Activated CD4-positive, alpha-beta T cell treated with anti-CD3 and anti-CD28 coated beads, Interleukin-2, amount 50 U/mL, for 4 hours (primary cell): ENCODE data around the gene TRAF7.
"Not testable (repeated sequence)": the region's sequence is repeated elsewhere in the genome, so short reads cannot be mapped to it uniquely, and the experiment has no call there.

Experiments
- DNase-seq, 2 experiments: peaks; one replicate each; pipeline ENCODE4 v3.0.0-alpha.2; 2020

TRAF7 gene

DNA sequence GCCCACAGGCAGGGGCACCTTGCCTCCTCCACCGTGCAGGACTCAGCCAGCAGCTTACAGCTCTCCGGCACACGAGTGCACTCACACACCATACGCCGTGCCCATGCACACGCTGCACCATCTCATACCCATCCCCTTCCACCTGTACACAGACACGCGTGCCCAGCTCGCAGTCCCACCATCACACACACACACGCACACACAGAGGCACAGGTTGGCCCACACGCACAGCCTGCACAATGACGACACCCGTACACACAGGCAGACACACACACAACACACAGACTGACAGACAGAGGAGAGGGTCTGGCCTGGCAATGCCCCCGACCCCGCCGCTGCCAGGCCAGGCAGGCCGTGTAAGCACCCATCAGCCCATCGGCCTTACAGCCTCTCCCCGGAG, 28.8 kb downstream of the TRAF7 start:
- DNase-seq, result no peak

DNA sequence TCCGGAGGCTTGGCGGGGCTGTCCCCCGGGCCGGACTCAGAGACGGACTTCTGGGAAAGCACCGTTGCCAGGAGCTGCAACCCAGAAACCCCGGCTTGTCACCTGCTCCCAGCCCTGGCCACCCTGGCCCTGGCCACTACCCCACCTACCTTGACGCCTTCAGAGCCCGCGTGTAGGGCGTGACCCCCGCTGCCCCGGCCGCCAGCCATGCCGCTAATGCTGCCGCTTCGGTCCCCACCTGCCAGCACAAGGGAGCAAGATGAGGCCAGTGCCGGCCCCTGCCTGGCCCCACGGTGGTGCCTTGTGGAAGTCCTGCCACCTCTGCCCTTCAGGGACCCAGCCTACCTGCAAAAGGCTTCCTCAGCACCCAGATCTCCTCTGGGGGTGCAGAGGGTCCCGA, 29.4 kb downstream of the TRAF7 start:
- DNase-seq, result no peak

DNA sequence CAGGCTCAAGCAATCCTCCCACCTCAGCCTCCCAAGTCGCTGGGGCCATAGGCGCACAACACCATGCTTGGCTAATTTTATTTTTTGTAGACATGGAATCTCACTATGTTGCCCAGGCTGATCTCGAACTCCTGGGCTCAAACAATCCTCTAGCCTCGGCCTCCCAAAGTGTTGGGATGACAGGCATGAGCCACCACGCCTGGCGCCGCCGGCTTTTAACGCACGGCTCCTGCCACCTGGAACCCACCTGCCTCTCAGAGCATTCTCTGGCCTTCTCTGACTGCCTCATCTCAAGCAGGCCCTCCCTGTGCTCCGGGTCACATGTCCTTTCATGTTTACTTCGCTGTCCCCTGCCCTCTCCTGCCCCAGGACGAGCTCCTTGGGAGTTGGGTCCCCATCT, 30.5 kb downstream of the TRAF7 start:
- DNase-seq, result no peak

DNA sequence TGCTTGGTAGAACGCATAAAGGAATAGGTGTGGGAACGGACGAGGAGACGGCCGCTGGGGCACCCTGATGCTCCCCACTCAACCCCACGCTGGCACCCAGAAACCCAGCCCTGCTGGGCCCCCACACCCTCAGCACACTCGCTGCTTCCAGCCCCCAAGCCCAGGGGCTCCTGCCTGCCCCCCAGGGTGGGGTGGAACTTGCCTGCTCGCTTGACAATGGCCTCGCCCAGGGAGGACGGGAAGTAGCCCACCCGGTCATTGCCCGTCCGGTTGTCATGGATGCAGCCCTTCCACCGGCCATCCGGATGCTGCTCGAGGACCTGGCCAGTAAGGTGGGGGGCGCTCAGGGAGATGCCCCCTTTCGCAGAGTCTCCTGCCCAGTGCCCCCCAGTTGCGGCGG, 30.9 kb downstream of the TRAF7 start:
- no peak for DNase-seq

DNA sequence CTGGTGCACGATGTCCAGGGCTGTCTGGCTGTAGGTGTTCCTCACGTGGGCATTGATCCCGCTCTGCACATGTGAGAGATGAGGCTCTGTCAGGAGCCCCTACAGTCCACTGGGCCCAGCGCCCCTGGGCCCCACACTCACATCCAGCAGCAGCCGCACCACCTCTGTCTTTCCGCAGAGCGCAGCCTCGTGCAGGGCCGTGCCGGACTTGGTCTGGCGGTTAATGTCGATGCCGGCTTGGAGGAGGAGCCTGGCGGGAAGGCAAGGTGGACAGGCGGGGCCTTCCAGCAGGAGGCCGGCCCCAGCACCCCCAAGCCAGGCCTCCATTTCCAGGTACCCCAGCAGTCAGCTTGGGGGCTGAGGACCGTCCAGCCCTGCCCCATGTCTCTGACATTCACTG, 31.6 kb downstream of the TRAF7 start:
- no peak for DNase-seq

DNA sequence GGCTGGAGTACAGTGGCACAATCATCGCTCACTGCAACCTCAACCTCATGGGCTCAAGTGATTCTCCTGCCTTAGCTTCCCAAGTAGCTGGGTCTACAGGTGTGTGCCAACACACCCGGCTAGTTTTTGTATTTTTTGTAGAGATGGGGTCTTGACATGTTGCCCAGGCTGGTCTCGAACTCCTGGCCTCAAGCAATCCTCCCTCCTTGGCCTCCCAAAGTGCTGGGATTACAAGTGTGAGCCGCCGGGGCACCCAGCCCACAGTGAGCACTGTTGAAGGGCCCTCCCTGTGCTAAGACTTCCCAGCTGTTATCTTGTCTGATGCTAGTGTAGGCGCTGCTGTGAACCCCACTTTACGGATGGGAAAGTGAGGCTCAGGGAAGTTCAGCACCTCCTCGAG, 32.8 kb downstream of the TRAF7 start:
- no peak for DNase-seq

DNA sequence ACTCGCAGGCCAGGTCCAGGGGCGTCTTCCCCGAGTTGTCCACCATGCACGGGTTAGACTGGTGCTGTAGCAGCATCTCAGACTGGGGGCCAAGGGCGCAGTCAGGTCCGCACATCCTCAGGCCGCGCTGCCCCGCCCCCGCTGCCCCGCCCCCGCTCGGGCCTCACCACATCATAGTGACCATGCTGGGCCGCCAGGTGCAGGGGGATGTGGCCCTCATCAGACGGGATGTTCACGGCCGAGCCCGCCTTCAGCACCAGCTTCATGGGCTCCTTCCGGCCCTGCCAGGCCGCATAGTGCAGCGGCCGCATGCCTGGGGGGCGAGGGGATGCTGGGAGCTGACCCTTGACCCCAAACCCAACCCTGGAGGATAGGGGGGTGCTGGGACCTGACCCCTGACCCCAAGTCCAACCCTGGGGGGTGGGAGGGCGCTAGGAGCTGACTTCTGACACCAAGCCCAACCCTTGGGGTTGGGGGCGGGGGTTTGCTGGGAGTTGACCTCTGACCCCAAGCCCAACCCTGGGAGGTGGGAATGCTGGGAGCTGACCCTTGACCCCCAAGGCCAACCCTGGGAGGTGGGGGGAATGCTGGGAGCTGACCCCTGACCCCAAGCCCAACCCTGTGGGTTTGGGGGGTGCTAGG, 33.8 kb downstream of the TRAF7 start:
- no peak for DNase-seq

DNA sequence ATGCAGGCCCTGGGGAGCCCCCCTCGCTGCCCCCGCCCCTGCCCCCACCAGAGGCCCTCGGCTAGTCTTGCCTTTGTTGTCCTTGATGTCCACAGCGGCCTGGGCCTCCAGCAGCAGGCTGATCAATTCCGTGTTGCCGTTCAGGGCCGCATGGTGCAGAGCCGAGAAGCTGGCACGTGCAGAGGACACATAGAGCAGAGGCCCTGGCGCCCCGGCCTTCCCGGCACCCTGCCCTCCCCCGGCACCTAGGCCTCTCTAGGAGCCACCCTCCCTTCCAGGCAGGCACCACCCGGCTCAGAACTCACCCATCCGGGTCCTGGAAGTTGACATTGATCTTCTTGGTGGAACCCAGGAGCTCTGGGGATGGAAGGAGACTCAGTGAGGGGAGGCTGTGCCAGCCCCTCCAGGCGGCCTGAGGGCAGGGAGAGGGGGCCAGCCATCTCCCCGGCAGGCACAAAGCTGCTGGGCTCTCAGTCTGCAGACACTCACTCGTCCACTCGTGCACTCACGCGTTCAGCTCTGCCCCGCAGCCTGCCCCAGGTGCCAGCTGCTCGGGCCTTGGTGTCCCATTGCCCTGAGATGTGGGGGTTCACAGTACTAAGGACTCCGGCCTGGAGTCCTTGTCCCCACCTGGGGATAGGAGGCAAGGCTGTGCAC, 34.5 kb downstream of the TRAF7 start:
- no peak for DNase-seq

DNA sequence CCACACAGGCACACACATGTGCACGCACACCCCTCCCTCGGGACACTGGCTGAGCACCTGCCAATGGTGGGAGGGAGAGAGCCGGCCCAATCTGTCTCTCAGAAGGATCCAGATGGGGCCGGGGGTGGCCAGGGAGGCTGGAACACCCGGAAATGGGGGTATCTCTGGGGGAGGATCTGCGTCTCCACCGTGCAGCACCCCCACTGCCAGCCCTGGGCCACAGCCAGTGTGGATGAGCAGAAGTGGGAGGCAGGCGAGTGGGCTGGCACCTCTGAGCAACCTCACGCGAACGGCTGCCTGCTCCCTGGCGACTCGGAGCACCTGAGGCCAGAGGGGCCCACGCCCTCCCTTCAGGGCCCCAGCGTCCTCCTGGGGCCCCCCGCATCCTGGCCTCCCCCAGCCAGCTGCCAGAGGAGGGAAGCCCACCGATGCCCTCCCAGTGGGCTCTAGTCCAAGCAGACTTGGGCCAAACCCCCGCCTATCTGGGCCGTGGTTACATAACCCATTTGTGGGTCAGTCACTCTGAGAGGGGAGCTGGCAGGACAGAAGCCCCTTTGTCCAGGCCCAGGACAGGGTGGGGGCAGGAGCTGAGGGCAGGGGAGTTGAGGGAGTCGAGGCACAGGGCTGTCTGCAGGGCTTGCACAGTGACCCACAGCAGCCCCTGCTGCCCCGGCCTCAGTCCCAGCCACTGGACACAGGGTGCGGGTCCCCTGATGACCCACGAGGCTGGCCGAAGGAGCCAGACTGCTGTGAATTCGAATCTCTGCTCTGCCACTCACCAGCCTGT, 35.3 kb downstream of the TRAF7 start:
- DNase-seq, result no peak

DNA sequence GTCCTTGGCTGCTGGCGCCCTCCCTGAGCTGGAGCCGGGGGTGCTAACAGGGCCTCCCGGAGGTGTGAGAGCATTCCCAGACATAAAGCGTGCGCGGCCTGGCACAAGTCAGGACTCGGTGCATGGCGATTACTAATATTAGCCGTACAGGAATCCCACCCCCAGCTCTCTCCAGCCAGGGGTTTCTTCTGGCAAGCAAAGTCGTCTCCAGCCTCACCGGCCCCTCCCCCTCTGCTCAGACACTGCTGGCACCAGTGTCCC, 35.8 kb downstream of the TRAF7 start:
- no peak for DNase-seq

DNA sequence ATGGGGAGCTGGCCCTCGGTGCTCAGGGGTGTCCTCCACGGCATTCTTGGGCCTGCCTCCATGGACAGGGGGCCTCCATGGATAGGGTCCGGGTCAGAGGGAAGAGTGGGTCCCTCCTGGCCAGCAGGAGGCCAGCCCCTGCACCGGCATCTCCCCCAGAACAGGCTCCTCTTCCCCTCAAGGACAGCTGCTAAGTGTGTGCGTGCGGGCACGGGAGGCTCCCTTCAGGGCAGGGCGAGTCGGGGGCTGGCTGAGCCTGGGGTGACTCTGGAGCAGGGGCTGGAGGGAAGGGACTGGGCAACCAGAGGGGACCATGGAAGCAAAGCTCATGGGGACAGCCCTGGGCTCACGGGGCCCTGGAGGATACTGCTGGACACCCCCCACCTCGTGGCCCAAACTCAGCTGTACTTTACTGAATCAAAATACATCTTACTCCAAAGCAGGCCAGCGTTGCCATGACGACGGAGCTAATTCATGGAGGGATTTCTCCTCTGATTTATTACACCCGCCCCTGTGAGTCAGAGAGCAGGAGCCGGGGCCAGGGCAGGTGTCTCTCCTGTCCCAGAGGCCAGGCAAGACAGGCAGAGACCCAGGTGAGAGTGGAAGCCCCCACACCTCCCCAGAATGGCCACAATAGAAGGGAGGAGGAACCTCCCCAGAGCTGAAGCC, 38.7 kb downstream of the TRAF7 start:
- DNase-seq, result no peak

DNA sequence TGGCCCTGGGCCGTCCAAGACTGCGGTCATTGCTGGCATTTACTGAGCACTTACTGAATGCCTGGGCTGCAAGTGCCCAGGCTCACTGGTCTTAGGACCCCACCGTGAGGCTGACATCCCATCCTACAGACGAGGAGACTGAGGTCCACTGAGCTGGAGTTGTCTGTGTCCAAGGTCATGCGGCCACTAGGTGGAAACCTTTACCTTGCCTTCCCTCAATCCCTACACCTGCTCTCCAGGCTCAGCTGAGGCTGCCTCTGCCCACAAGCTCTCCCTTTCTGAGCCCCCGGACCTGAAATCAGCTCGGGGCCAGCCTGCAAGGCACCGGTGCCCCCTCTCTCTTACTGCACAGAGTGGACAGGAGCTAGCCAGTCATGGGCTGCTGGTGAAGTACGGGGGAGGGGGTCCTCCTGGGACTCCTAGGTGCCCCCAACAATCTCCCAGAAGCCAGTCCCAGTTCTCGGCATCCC, 39.3 kb downstream of the TRAF7 start:
- DNase-seq, result peak; percentile 42 to 46

DNA sequence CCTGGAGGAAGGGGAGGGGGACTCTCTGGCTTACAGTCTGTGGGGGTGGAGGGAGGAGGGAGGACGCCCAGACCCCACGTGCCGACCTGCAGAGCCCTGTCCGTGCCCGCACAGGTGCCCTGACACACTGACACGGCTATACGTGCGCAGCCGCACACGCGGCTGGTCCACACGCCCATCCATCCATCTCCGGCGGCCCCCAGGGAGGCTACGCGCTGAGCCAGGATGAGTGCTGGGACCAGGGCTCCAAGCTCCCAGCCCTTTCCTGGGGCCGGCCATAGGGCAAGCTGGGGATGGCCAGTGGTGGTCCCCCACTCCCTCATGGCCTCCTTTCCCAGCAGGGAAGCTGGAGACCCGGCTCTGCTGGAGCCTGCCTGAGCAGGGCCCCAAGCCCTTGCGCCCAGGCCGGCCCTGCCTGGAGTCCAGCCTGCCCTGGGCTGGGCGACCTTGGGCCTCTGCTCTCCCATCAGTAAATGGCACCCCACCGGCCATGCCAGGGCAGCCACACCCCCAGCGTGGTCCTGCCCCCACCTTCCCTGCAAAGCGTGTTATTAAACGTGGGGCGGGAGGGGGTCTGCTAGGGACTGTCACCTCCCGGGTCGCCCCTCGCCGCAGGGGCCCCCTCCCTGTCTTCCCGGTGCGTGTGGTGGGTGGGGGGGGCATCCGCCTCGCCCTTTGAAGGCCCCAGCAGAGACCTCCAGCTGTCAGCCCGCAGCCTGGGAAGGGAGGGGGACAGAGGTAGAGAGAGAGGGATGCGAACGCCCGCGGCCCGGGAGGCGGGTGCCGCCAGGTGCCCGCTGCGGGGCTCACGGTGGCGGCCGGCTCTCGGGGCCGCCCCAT, 40.0 kb downstream of the TRAF7 start:
- no peak for DNase-seq

DNA sequence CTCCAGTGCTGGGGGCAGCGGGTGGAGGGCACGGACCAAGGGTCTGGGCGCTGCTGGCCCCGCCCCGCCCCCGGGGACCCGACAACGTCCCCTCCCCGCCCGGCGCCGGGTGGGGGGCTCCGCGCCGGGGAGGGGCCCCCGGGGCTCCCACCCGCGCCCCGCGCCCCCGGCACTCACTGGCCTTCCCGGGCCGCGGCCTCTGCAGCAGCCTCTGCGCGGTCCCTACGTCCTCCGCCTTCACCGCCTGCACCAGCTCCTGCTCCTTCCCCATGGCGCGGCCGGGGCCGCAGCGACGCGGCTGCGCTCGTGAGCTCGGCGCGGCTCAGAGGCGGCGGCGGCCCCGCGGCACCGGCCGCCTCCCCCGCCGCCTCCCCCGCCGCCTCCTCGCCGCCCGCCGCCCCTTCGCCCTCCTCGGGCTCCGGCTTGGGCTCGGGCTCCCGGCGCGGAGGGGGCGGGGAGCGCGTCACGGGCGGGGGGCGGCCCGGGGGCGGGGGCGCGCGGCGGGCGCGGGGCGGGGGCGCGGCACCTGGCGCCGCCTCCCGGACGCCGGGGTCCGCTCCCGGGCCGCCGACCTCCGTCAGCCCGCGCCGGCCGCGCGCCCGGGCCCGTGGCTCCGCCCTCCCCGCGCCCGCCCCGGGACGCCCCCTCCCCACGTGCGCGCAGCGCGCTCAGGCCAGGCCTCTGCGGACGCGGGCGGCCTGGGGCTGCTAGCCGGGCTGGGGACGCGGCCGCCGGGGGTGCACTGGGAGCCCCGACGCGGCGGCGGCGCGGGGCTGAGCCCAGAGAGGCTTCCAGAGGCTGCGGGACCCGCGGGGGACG, 40.8 kb downstream of the TRAF7 start, which contains the start of gene CASKIN1:
TSS of gene CASKIN1 (minus strand) at position 444 of the 819 bp plus-strand sequence. CDS start at position 271, 173 bp downstream.
- DNase-seq, result no peak

DNA sequence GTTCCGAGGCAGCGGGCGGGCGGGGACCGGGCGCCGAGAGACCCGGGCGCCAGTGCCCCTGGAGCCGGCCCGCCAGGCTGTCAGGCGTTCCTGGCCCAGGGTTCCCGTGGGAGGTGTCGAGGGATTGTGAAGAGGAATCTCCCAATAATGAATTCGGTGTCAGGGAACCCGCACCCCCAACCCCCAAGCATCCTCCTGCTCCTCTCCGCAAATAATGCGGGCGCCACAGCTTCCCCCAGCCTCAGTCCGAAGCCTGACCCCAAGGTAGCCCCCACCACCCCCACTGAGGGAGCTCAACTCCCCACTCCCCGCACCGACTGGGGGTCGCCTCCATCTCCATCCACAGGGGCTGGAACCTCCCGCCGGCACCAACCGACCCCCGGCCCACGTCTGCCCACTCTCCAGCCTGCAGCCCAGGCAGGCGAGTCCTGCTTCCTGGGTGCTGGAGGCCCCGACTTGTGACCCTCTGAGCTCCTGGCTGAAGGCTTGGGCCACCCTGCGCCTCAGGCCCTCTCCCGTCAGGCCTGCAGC, 41.5 kb downstream of the TRAF7 start:
- no peak for DNase-seq

DNA sequence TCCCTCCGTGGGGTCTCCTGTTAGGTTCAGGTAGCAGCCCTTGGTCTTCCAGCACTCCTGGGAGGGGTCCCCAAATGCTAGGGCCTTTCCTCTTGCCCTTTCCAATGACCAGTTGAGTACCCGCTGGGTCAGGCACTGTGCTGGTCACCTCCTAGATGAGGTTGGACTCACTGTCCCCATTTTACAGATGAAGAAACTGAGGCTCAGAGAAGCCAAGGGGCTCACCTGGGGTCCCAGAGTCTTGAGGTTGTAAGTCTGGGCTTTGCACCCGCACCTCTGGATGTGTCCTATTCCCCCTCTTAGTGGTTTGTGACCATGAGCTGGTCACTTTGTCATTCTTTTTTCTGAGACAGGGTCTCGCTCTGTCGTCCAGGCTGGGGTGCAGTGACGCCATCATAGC, 42.2 kb downstream of the TRAF7 start:
- DNase-seq, result no peak

DNA sequence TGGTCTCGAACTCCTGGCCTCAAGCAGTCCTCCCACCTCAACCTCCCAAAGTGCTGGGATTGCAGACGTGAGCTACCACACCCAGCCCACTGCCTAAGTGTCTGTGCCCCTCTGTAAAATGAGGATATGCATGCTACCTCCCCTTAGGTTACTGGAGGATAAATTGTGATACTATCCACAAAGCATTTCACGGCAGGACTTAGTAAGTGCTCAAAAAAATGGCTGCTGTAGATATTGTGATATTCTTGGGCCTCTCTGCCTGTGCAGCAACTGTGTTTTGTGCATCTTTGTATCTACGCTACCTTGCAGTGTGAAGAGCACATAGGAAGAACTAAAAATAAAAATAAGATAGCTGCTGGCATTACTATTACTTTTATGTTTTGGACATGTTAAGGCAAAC, 42.7 kb downstream of the TRAF7 start:
- DNase-seq, result no peak

DNA sequence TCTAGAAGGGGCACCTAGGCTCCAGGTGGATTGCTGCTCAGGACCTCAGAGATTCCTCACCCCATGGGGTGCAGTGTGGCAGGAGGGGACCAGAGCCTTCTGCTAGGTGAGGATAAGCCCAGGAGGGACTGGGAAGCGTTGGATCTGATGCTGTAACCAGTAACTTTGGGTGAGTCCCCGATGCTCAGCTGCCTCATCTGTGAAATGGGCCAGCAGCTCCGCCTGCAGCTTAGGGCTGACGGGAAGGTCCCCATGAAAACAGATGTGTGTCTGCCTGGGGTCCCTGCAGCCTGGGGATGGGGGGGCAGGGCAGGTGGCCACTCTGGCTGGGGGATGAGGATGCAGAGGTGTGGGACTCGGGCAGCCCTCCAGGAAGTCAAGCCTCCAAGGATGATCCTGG, 43.5 kb downstream of the TRAF7 start:
- no peak for DNase-seq

DNA sequence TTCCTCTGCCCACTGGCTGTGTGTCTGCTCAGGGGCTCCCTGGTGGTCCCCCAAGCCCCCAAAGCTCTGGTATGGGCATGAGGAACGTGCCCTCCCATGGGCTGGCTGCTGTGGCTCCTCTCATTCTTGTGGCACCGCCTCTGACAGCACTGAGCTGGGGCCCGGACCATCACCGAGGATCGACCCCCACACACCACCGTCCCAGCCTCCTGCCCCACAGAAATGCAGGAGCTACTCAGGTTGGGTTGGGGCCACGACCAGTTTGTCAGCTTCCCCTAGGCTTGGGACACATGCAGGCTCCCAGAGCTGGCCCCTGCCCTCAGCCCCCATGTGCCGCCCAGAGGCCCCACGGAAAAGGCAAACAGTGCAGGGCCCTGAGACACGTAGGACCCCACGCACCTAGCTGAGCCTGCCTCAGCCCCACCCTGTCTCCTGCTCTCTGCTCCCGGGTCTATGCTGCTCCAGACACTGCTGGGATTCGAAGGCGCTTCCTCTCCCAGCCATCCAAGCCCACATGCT, 44.1 kb downstream of the TRAF7 start:
- DNase-seq, result no peak

DNA sequence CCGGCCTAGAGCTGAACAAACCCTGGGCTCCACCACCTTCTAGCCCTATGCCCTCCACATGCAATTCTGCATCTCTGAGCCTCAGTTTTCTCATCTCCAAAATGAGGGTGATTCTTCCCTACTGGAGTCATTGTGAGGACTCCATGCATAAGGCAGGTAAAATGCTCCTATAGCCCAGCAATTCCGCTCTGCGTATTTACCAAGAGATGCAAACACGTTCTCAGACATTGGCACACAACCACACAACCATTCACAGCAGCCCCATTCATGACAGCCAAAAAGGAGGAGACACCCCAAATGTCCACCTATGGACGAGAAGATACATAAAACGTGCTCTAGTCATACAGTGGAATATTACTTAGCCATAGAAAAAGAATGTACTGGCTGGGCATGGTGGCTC, 44.7 kb downstream of the TRAF7 start:
- no peak for DNase-seq

DNA sequence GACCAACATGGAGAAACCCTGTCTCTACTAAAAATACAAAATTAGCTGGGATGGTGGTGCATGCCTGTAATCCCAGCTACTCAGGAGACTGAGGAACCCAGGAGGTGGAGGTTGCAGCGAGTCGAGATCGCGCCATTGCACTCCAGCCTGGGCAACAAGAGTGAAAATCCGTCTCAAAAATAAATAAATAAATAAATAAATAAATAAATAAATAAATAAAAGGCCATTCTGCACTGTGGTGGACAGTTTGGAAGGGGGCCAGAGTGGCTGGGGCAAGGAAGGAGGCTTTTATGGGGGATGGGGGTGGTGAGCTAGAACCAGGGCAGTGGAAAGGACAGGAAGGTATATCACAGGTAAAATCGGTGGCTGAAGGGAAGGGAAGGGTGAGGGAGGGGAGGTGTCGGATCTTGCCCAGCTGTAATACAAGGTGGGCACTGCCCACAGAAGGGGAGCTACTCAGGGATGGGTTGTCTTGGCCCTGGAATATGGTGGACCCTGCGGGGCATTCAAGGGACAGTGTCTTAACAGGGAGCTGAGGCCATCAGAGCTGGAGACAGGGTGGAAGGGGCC, 47.6 kb downstream of the TRAF7 start:
- DNase-seq, result not testable (repeated sequence)
